A549 treated with Hydrocortisone at 1 μM for 4 hours (cell line): Measurements from ENCODE around the gene DCLRE1A. TPM values are rescaled to one million over a fixed set of nuclear protein-coding genes. Genes with fewer than 3 reads are reported as not detected.

ENCODE experiments used
- total RNA-seq: library from RNA; stranded (reverse); fragments of 200-300 nt; extraction: Qiagen RNA extraction; gene quantifications from 5 replicates; pipeline ENCODE4 v1.2.3, GENCODE V29; 2022

Gene DCLRE1A
- 8.9 to 11.8 TPM (median 9.8 TPM) in 5 replicates for total RNA-seq

GRCh38 chr10:113854013-113854760, at the start of gene DCLRE1A, which contains the start of gene NHLRC2:
DCLRE1A (minus strand) TSS chr10:113854082; CDS start chr10:113853182, 900 bp downstream.
NHLRC2 (plus strand) TSS chr10:113854661; CDS start chr10:113854873, 212 bp downstream.

Other genes starting within 250 kb of the DCLRE1A start
- gene NRAP, start 190.0 kb downstream of the DCLRE1A start, total RNA-seq = not detected in 5 replicates
- gene CASP7, start 174.2 kb downstream of the DCLRE1A start, total RNA-seq = 24.4 to 34.3 TPM (median 29.2 TPM) in 5 replicates
- gene PLEKHS1, start 102.4 kb downstream of the DCLRE1A start, total RNA-seq = 0.06 to 0.09 TPM (median 0.07 TPM) in 4 of 5 replicates, not detected in the other
- gene NHLRC2, start 579 bp upstream of the DCLRE1A start, total RNA-seq = 6.3 to 8.7 TPM (median 7.2 TPM) in 5 replicates
- gene ADRB1, start 189.8 kb upstream of the DCLRE1A start, total RNA-seq = 1.1 to 1.4 TPM (median 1.2 TPM) in 5 replicates